Stimulated activated CD8-positive, alpha-beta memory T cell treated with anti-CD3 and anti-CD28 coated beads, Interleukin-12 subunit alpha, Interleukin-12 subunit beta, amount 100 ng/mL, for 4 hours (primary cell): ENCODE measurements around the gene LPAR2.

Source experiments
- DNase-seq: peaks from one replicate; pipeline ENCODE4 v3.0.0-alpha.2; 2020; ENCODE audit warnings: low read depth

LPAR2 gene

DNA sequence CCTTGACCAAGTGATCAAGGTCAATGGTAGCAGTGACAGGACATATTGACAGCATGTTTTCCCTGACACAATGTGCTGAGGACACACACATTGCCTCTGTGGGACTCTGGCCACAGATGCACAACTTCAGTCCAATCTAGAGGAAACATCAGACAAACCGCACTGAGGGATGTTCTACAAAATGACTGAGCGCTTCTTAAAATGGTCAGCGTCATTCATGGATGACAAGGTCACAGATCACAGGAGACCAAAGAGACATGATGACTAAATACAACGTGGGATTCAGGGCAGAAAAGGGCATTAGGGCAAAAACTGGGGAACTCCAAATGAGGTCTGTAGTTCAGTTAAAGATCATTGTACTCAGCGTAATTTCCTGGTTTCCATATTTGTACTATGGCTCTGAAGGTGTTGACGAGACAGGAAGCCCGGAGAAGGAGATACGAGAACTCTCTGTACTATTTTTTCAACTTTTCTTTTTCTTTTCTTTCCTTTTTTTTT lies 30.2 kb downstream of the LPAR2 start:
- no peak for DNase-seq

DNA sequence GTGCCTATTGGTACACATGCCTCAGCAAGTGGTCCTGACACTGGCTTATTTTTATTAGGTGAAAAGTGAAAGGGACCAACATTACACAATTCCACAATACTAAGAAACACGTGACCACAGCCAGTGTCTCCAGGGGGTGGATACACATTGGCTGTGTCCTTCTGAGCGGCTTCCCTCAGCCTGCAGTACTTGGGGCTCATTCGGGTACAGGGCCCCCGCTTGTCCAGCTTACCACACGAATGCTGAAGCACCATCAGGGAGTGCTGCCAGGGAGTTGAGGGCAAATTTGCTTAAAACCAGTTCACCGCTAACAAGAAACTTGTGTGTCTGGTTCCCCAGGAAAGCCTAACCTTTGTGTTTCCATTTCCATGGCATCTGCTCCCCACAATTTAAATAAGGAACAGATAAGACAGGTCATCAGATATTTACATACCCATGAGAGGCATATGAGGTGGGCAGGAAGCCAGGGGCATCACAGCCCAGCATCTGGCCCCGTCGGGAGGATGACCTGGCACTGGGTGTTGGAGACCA lies 32.8 kb downstream of the LPAR2 start:
- no peak for DNase-seq

DNA sequence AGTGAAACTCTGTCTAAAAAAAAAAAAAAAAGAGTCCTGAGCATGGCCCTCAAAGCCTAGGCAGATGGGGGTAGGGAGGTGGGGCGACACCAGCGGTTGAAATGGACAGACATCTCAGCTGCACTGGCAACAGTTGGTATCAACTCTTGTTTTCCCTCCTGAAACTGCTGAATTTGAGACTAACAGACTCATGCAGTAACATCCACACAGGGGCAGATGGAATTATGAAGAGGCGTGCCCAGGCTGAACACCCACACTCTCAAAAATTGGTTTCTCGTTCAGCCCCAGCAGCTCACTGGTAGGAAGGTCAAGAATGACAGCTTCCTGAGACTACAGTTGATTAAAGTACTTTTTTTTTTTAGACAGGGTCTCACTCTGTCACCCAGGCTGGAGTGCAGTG lies 33.6 kb downstream of the LPAR2 start:
- no peak for DNase-seq

DNA sequence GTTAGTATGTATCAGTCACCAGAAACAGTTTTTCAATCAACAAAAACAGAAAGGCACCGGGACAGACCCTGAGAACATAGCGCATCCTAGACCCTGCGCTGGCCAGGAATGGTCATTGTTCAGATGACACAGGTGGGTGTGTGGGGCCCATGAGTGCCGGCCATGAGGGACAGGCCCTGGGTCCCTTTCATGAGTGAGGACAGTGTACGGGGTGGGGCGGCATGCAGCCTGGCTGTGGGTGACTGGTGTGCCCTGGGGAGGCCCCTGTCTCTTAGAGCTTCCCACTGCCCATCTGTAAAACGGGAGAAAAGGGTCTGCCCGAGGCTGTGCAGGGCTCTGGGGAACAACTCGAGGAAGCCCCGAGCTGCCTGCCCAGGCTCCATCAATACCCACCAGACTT lies 35.3 kb downstream of the LPAR2 start:
- no peak for DNase-seq

DNA sequence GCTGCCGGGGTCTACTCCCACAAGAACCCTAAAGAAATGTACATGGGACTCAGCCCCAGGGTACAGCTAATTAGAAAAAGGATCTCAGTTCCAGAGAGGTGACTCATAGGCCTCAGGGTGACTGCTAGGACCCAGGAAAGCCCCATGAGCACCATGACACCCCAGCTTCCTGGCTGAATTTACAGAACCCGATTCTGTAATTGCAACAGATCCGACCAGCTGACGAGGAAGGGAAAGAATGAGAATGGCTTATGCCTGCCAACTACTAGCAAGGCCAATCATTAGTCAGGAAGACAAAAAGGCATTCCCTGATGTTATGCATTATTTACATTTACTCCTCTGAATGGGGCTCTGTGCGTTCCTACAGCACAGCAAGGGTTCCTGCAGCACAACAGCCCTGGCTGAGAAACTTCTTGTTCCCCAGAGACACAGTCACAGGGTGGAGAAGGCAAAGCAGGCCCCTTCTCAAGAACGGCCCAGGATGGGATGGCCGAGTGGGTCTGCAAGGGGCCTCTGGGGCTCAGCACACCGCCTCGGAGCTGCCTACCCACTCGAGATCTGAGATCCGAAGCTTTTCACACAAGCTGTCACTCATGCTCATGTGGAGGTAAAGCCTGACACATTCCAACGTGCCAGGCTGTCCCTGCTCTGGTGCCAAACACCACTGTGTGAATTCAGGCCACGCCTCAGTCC lies 36.7 kb downstream of the LPAR2 start:
- peak; percentile 34 for DNase-seq

DNA sequence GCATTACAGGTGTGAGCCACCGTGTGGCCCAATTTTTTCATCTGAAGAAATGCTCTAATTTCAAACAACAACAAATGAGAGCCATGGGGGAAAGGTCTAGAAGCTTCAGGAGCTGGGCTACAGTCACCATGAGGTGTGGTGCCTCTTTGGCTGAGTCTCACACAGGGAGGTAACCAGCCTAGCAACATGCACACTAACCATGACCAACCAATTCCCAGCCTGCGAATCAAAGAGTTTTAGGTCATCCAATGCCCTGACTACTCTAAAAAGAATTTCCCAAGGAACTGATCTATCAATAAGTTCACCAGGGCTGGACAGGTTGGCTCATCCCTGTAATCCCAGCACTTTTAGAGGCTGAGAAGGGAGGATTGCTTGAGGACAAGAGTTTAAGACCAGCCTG lies 39.5 kb downstream of the LPAR2 start:
- no peak for DNase-seq

DNA sequence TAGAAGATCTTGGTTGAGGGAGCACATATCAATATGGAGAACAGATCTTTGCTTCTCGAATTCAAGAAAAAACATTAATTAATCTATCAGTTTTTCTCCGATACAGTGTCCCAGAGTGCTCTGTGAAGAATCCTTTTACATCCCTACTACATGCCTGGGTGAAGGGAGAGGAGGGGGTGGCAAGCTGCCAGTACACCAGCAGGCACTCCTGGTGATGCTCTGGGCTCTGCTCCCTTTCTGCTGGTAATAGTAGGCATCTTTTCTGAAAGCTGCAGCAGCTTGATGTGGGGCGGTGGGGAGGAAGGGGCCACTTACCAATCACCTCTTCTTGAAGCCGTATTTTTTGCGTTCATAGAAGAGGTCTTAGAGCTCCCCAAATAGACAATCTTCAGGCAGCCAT lies 40.2 kb downstream of the LPAR2 start:
- DNase-seq = no peak

DNA sequence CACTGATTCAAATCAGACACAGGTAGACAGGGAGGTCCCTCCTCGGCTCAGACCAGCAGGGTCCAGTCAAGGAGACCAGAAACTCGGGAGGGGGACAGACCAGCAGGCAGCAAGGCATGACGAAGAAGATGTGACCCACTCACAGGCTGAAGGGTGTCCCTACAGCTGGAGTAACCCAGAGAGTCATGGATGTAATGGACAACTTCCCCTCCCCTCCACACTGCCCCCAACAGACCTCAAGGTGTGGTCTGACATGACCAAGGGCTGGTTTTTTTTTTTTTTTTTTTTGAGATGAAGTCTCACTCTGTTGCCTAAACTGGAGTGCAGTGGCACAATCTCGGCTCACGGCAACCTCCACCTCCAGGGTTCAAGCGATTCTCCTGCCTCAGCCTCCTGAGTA lies 43.7 kb downstream of the LPAR2 start:
- DNase-seq = no peak

DNA sequence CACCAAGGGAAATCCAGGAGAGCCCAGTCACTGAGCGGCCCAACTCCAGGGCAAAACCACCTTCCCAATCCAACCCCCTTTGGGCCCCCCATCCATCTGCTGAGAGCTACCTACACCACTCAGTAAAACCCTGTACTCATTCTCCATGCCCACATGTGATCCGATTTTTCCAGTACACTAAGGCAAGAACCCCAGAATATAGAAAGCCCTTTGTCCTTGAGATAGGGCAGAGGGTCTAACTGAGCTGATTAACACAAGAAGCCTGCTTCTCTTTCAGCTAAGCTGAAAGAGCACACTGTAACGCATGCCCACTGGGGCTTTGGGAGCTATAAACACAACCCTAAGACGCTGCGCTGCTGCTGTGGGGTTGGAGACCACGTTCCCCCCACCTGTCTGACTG lies 45.5 kb downstream of the LPAR2 start:
- no peak for DNase-seq

DNA sequence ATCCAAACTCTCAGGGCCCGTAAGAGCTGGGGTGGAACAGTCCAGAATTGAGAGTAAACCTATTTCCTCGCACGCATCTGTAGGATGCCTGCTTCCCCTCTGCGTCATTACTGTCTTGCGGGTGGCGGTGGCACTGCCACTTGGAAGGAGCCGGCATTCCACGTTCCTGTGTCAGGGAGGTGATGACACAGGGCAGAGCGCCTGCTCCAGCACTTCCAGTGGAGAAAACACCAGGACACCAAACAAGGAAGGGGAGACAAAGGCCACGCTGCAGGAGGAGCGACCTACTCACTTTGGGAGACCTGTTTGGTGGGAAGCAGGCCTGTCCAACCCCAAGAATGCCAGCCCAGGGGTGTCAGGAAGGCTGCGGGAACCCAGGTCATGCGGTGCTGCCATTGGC lies 46.6 kb downstream of the LPAR2 start:
- no peak for DNase-seq

DNA sequence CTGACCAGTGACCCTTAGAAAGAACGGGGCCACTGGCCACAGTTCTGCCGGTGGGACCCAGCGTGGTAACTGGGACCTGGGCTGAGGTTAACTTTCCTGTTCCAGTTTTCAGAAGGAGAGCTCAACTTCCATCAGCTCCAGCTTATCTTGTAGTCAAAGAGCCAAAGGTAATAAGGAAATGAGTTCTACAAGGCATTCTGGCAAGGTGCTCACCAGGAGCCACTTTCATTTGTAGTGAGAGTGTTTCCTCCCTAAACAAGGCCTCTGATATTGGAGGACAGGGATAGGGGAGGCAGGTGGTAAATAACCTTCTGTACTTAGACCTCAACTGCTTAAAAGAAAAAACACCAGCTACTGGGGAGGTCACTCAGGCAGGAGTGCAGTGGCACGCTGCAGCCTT lies 47.6 kb downstream of the LPAR2 start:
- no peak for DNase-seq

DNA sequence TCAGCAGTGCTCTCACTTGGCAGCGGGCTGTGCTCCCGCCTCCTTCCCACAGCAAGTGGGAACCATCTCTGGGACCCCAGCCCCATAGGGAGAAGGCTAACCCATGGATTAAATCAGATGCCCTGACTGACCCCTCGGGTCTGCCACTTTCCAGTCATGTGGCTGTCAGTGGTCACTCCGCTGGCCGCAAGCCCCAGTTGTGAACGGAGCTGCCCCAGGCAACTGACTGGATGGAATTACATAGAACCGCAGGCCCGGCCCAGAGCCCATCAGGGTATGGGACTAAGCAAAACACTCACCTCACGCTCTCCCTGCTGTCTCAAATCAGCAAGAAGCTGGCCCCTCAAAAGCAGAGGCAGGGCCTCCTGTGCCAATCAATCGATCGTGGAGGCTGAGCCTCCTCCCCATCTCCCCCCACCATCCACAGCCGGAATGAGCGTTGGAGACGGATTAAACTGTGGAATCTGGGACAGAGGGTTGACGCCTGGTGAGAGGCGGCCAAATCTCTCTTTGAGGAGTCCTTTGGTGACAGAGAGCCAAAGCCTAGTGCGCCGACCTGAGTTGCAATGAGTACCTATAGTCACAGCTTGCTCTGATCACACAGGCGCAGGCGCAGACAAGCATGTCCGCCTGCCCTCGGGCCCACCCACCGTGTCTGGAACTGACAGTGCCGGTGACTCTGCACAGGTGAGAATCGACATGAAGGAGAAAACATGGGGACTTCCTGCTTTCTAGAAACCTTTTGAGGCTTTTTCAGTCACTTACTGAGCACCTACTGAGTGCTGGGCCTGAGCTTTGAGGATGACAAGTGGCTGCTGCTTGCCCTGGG lies 48.3 kb downstream of the LPAR2 start:
- DNase-seq = no peak

DNA sequence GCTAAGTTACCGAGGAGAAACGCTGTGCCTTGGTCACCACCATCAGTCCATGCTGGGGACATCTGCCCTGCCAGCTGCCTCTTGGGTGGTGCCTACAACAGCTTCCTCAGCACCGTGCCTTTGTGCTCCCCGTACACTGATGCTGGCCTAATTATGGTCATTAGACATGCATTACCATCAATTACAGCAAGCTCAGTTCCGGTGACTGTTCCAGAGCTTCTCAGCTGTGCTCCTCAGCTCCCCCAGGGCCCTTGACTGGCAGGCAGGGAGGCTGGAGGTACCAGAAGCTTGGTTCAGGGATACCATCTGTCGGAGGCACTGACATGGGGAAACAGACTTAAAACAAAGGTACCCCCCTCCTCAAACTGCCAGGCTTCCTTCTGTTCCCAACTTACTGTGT lies 49.8 kb downstream of the LPAR2 start:
- no peak for DNase-seq

DNA sequence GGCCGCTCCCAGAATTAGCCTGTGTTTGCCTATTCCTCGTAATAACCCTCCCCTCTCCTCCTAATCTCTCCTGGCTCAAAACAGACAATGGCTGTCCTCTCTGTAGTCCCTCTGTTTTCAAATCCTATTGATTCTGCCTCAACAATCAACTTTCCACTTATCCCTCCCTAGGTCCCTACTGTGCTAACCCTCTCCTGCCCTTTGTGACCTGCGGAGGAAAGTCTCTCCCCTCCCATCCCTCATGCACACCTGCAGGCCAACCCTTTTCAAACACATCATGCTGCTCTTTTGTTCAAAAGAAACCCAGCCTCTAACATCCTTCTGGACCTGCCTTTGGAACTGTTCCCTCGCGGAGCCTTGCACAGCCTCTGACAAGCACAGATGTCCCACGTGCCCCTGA lies 52.6 kb downstream of the LPAR2 start:
- no peak for DNase-seq
